ENCODE measurements around the gene ZFAND3.

DNA sequence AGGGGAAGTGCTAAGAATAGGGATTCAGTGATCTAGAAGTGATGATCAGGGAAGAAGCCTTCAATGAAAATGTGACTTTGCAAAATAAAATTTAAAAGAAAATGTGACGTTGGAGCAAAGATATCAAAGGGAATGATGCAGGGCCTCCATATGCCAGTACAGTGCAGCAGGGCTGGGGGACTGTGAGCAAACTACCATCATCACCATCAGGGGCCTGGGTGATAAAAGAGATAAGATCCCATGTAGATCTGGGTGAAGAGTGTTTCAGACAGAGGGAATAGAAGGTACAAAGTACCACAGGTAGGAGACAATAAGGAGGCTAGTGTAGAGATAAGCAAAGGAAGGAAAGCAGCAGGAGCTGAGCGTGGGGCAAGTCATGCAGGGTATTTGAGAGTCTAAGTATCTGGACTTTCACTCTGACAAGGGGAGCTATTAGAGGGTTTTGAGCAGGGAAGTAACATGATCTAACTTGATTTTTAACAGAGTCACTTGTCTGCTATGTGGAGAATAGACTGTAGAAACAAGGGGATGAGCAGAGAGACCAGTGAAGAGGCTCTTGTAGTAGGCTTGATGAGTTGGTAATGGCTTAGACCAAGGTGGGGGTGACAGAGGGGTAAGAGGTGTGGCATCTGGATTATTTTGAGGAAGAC lies 295.6 kb downstream of the ZFAND3 start:
- TF ChIP-seq, protein P1, sequence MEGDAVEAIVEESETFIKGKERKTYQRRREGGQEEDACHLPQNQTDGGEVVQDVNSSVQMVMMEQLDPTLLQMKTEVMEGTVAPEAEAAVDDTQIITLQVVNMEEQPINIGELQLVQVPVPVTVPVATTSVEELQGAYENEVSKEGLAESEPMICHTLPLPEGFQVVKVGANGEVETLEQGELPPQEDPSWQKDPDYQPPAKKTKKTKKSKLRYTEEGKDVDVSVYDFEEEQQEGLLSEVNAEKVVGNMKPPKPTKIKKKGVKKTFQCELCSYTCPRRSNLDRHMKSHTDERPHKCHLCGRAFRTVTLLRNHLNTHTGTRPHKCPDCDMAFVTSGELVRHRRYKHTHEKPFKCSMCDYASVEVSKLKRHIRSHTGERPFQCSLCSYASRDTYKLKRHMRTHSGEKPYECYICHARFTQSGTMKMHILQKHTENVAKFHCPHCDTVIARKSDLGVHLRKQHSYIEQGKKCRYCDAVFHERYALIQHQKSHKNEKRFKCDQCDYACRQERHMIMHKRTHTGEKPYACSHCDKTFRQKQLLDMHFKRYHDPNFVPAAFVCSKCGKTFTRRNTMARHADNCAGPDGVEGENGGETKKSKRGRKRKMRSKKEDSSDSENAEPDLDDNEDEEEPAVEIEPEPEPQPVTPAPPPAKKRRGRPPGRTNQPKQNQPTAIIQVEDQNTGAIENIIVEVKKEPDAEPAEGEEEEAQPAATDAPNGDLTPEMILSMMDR (IDR thresholded peaks at IDR 0.05; ENCODE audit: insufficient read depth, low read depth, low read length), result no peak
- TF ChIP-seq EZH2 (IDR thresholded peaks at IDR 0.05; ENCODE audit: insufficient read depth, low read length), result no peak

Data from astrocyte (in vitro differentiated cells and primary cell).